Measurements from ENCODE around the gene OPCML. TPM values are rescaled to one million over a fixed set of nuclear protein-coding genes. Genes with fewer than 3 reads are reported as not detected.
A peak's percentile ranks its signal among the peaks of the same experiment; 100 is the strongest.

OPCML gene
- polyA plus RNA-seq, 3 donors: not detected

DNA sequence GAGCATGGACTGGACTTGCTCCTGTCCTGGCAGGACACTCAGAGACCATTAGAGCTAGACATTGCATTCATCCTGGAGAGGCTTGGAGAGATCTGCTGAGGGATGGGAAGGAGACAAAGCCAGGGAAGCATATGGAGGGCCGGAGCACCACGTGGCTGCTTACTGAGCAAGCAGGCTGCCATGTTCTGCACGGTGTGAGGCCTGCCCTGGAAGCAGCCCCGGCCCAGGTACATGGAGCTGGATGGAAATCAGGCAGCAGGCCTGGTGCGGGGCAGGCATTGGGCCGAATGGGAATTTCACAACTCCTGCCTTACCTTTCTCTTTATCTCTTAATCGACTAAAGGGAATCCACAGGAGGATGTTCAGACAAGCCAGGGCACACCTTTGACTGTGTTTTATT lies 371.5 kb downstream of the OPCML start:
- Mint-ChIP-seq H3K27ac (peak overlapping the region in 1 of 7 donors; percentile 2), H3K4me1 (peaks cover 2% of the 10 kb centered on the region), H3K9me3 (no peaks in the 10 kb centered on the region), H3K4me3 (no peak overlapping the region), H3K36me3 (no peaks in the 10 kb centered on the region), H3K27me3 (ENCODE audit: low read depth in 3 of 3) (peaks cover 14 to 15% (median 14%) of the 10 kb centered on the region in 3 donors)
- Histone ChIP-seq H4K20me1 (ENCODE audit: insufficient read depth, low read length) (no peaks in the 10 kb centered on the region), H2AFZ (ENCODE audit: insufficient read depth, low read depth, low read length, poor library complexity, severe bottlenecking) (no peak overlapping the region), H3K9ac (ENCODE audit: insufficient read depth, low read length, poor library complexity, severe bottlenecking) (no peak overlapping the region), H3K9me3 (replicated peaks in 1 of 2; ENCODE audit: control insufficient read depth in 1 of 2, insufficient read depth in 1 of 2, low read length in 2 of 2) (no peaks in the 10 kb centered on the region), H3K27me3 (ENCODE audit: control insufficient read depth in 2 of 2, insufficient read depth in 2 of 2, low read length in 2 of 2) (peaks cover 0 to 6% of the 10 kb centered on the region in 2 donors), H3K4me2 (replicated peaks; ENCODE audit: extremely low read depth, low read length, poor library complexity, severe bottlenecking) (no peak overlapping the region), H3K36me3 (replicated peaks in 1 of 2; ENCODE audit: control insufficient read depth in 1 of 2, insufficient read depth in 2 of 2, low read length in 2 of 2) (no peaks in the 10 kb centered on the region), H3K4me3 (replicated peaks in 1 of 3; ENCODE audit: low read depth in 2 of 3, low read length in 3 of 3) (no peak overlapping the region), H3K27ac (ENCODE audit: low read depth in 1 of 2, low read length in 2 of 2) (no peak overlapping the region), H3K4me1 (ENCODE audit: control insufficient read depth in 1 of 2, insufficient read depth in 2 of 2, low read length in 2 of 2) (no peaks in the 10 kb centered on the region), H3K79me2 (ENCODE audit: insufficient read depth, low read length) (no peaks in the 10 kb centered on the region)
- 75% methylated on average over 4 of the region's 7 CpGs for WGBS (ENCODE audit: insufficient coverage)
- intact Hi-C loops (cut with micrococcal nuclease): no loop called here
- DNase-seq: no peak
- TF ChIP-seq, protein P1, sequence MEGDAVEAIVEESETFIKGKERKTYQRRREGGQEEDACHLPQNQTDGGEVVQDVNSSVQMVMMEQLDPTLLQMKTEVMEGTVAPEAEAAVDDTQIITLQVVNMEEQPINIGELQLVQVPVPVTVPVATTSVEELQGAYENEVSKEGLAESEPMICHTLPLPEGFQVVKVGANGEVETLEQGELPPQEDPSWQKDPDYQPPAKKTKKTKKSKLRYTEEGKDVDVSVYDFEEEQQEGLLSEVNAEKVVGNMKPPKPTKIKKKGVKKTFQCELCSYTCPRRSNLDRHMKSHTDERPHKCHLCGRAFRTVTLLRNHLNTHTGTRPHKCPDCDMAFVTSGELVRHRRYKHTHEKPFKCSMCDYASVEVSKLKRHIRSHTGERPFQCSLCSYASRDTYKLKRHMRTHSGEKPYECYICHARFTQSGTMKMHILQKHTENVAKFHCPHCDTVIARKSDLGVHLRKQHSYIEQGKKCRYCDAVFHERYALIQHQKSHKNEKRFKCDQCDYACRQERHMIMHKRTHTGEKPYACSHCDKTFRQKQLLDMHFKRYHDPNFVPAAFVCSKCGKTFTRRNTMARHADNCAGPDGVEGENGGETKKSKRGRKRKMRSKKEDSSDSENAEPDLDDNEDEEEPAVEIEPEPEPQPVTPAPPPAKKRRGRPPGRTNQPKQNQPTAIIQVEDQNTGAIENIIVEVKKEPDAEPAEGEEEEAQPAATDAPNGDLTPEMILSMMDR (IDR thresholded peaks at IDR 0.05): no peak

DNA sequence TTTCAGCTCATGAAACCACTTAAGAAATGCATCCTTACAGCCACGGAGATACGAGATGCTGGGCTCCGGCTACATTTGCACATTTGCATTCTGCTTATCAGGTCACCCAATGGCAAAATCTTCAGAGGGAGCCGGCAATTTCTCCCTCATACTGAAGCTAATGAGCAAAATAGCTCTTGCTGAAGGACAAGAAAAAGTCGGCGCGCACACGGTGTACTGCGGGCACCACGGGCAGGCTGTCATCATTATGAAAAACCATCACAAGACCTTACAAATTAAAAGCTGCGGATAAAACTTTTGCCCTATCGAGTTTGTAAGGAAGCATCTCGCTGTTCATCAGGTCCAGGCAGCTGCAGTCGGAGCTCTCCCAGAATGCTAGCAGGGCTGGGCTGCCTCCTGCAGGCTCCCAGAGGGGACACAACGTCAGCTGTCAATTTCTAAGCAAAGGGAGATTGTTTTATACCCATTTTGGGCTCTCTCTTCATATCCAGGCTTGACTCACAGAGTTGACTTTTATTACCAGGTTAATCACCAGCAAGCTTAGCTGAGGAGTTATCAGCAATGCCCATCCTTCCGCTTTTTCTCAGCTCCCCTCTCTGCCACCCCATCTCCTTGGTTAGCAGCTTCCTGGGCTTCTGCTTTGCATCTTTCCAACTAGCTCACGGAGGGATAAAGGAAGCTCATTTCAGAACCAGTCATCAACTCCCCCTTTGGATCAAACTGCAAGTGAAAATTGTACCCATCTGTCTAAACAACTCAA lies 375.1 kb downstream of the OPCML start:
- Mint-ChIP-seq H3K4me3 (no peak overlapping the region), H3K27me3 (ENCODE audit: low read depth in 3 of 3) (peaks cover 18 to 26% (median 23%) of the 10 kb centered on the region in 3 donors), H3K27ac (no peak overlapping the region), H3K36me3 (no peaks in the 10 kb centered on the region), H3K9me3 (peaks cover 0 to 2% (median 0%) of the 10 kb centered on the region in 7 donors), H3K4me1 (no peaks in the 10 kb centered on the region)
- intact Hi-C loops (cut with micrococcal nuclease): no loop called here
- Histone ChIP-seq H3K27me3 (ENCODE audit: control insufficient read depth in 2 of 2, insufficient read depth in 2 of 2, low read length in 2 of 2) (peaks cover 5 to 15% of the 10 kb centered on the region in 2 donors), H3K4me1 (ENCODE audit: control insufficient read depth in 1 of 2, insufficient read depth in 2 of 2, low read length in 2 of 2) (no peaks in the 10 kb centered on the region), H3K4me2 (replicated peaks; ENCODE audit: extremely low read depth, low read length, poor library complexity, severe bottlenecking) (no peak overlapping the region), H3K36me3 (replicated peaks in 1 of 2; ENCODE audit: control insufficient read depth in 1 of 2, insufficient read depth in 2 of 2, low read length in 2 of 2) (no peaks in the 10 kb centered on the region), H4K20me1 (ENCODE audit: insufficient read depth, low read length) (no peaks in the 10 kb centered on the region), H3K9me3 (replicated peaks in 1 of 2; ENCODE audit: control insufficient read depth in 1 of 2, insufficient read depth in 1 of 2, low read length in 2 of 2) (no peaks in the 10 kb centered on the region), H3K9ac (ENCODE audit: insufficient read depth, low read length, poor library complexity, severe bottlenecking) (no peak overlapping the region), H3K79me2 (ENCODE audit: insufficient read depth, low read length) (no peaks in the 10 kb centered on the region), H2AFZ (ENCODE audit: insufficient read depth, low read depth, low read length, poor library complexity, severe bottlenecking) (no peak overlapping the region), H3K27ac (ENCODE audit: low read depth in 1 of 2, low read length in 2 of 2) (no peak overlapping the region), H3K4me3 (replicated peaks in 1 of 3; ENCODE audit: low read depth in 2 of 3, low read length in 3 of 3) (no peak overlapping the region)
- TF ChIP-seq, protein P1 (IDR thresholded peaks at IDR 0.05): no peak
- 53% methylated on average over 11 of the region's 17 CpGs for WGBS (ENCODE audit: insufficient coverage)
- no peak for DNase-seq
